ENCODE measurements around the gene OR5H14. TPM values are rescaled to one million over a fixed set of nuclear protein-coding genes. Genes with fewer than 3 reads are reported as not detected.
"Not testable (repeated sequence)": the region's sequence is repeated elsewhere in the genome, so short reads cannot be mapped to it uniquely, and the experiment has no call there.

Gene OR5H14
- total RNA-seq, 2 experiments from 2014 or later = not detected

GRCh38 chr3:98151241-98151640 lies 4.0 kb downstream of the OR5H14 start:
- no peaks in the 10 kb centered on the region for H3K36me3 Mint-ChIP-seq (ENCODE audit: low read depth)
- no peak overlapping the region for H3K27ac Mint-ChIP-seq
- no peaks in the 10 kb centered on the region for H3K4me1 Mint-ChIP-seq (ENCODE audit: low read depth)

GRCh38 chr3:98166396-98166795 lies 19.1 kb downstream of the OR5H14 start, which contains the start of gene OR5H15:
Gene OR5H15 (plus strand): TSS chr3:98166696. CDS start chr3:98168700, 2,004 bp downstream.
- DNase-seq = no peak
- Mint-ChIP-seq H3K4me1 (ENCODE audit: low read depth) (no peaks in the 10 kb centered on the region), H3K4me3 (no peak within 1 kb of the TSS), H3K27me3 (ENCODE audit: low read depth) (no peaks in the 10 kb centered on the region), H3K9me3 (no peaks in the 10 kb centered on the region), H3K36me3 (ENCODE audit: low read depth) (no peaks in the 10 kb centered on the region), H3K27ac (no peak within 1 kb of the TSS)
- intact Hi-C loops (cut with micrococcal nuclease) = no loop called here
- CTCF ChIA-PET = no interaction called here

More at GRCh38 chr3:98151241-98151640, 4.0 kb downstream of the OR5H14 start:
- Mint-ChIP-seq H3K27me3 (ENCODE audit: low read depth) (peaks cover 3% of the 10 kb centered on the region), H3K9me3 (no peaks in the 10 kb centered on the region), H3K4me3 (no peak overlapping the region)
- intact Hi-C loops (cut with micrococcal nuclease) = no loop called here
- CTCF ChIA-PET = interaction anchor here (0.6 kb wide), 1 partner anchor 339 kb away, joined by 3 read pairs; no protein-coding TSS in a partner anchor
- no peak for DNase-seq

- H3K9me3 Mint-ChIP-seq = peaks cover 4% of the 10 kb centered on the region
- intact Hi-C loops (cut with micrococcal nuclease) = no loop called here
- H3K4me3 Mint-ChIP-seq = no peak overlapping the region
- DNase-seq = no peak
- H3K36me3 Mint-ChIP-seq (ENCODE audit: low read depth) = no peaks in the 10 kb centered on the region
- H3K27ac Mint-ChIP-seq = no peak overlapping the region
- CTCF ChIA-PET = no interaction called here
- no peaks in the 10 kb centered on the region for H3K27me3 Mint-ChIP-seq (ENCODE audit: low read depth)
- H3K4me1 Mint-ChIP-seq (ENCODE audit: low read depth) = peaks cover 2% of the 10 kb centered on the region
These were observed 23.8 kb downstream of the OR5H14 start for GRCh38 chr3:98171071-98171470.

- Mint-ChIP-seq H3K9me3 (peaks cover 4% of the 10 kb centered on the region), H3K27ac (no peak overlapping the region), H3K4me1 (ENCODE audit: low read depth) (peaks cover 2% of the 10 kb centered on the region), H3K36me3 (ENCODE audit: low read depth) (no peaks in the 10 kb centered on the region), H3K27me3 (ENCODE audit: low read depth) (no peaks in the 10 kb centered on the region), H3K4me3 (no peak overlapping the region)
- CTCF ChIA-PET = no interaction called here
- intact Hi-C loops (cut with micrococcal nuclease) = no loop called here
- no peak for DNase-seq
These were observed 25.3 kb downstream of the OR5H14 start for GRCh38 chr3:98172621-98173020.

GRCh38 chr3:98180319-98180890 lies 33.1 kb downstream of the OR5H14 start:
- DNase-seq = no peak
- CTCF ChIA-PET = no interaction called here
- Mint-ChIP-seq H3K4me3 (no peak overlapping the region), H3K9me3 (no peaks in the 10 kb centered on the region), H3K27ac (no peak overlapping the region), H3K4me1 (ENCODE audit: low read depth) (no peaks in the 10 kb centered on the region), H3K36me3 (ENCODE audit: low read depth) (no peaks in the 10 kb centered on the region), H3K27me3 (ENCODE audit: low read depth) (no peaks in the 10 kb centered on the region)
- intact Hi-C loops (cut with micrococcal nuclease) = loop anchor here (10.0 kb wide), 1 partner anchor 394 kb away; no protein-coding TSS in a partner anchor

- H3K27ac Mint-ChIP-seq = no peak overlapping the region
- H3K27me3 Mint-ChIP-seq (ENCODE audit: low read depth) = no peaks in the 10 kb centered on the region
- H3K4me1 Mint-ChIP-seq (ENCODE audit: low read depth) = no peaks in the 10 kb centered on the region
- H3K4me3 Mint-ChIP-seq = no peak overlapping the region
- H3K36me3 Mint-ChIP-seq (ENCODE audit: low read depth) = no peaks in the 10 kb centered on the region
- DNase-seq = no peak
- no peaks in the 10 kb centered on the region for H3K9me3 Mint-ChIP-seq
- intact Hi-C loops (cut with micrococcal nuclease) = loop anchor here (10.0 kb wide), 1 partner anchor 393 kb away; no protein-coding TSS in a partner anchor
- CTCF ChIA-PET = no interaction called here
These were observed 34.9 kb downstream of the OR5H14 start for GRCh38 chr3:98182196-98182595.

GRCh38 chr3:98185180-98185579 lies 37.9 kb downstream of the OR5H14 start:
- H3K27ac Mint-ChIP-seq = no peak overlapping the region
- H3K36me3 Mint-ChIP-seq (ENCODE audit: low read depth) = no peaks in the 10 kb centered on the region
- DNase-seq = no peak
- H3K9me3 Mint-ChIP-seq = no peaks in the 10 kb centered on the region
- H3K4me3 Mint-ChIP-seq = no peak overlapping the region
- CTCF ChIA-PET = interaction anchor here (0.7 kb wide), 1 partner anchor 24 kb away, joined by 3 read pairs; no protein-coding TSS in a partner anchor
- intact Hi-C loops (cut with micrococcal nuclease) = loop anchor here (10.0 kb wide), 1 partner anchor 390 kb away; no protein-coding TSS in a partner anchor
- peaks cover 4% of the 10 kb centered on the region for H3K4me1 Mint-ChIP-seq (ENCODE audit: low read depth)
- no peaks in the 10 kb centered on the region for H3K27me3 Mint-ChIP-seq (ENCODE audit: low read depth)

- Mint-ChIP-seq H3K4me3 (no peak overlapping the region), H3K27ac (no peak overlapping the region), H3K36me3 (ENCODE audit: low read depth) (no peaks in the 10 kb centered on the region), H3K9me3 (no peaks in the 10 kb centered on the region), H3K27me3 (ENCODE audit: low read depth) (peaks cover 6% of the 10 kb centered on the region), H3K4me1 (ENCODE audit: low read depth) (peaks cover 4% of the 10 kb centered on the region)
- intact Hi-C loops (cut with micrococcal nuclease) = loop anchor here (1.0 to 10.0 kb wide), 3 partner anchors 141 to 386 kb away; no protein-coding TSS in a partner anchor
- DNase-seq = no peak
- CTCF ChIA-PET = no interaction called here
These were observed 41.3 kb downstream of the OR5H14 start for GRCh38 chr3:98188545-98188944.

- intact Hi-C loops (cut with micrococcal nuclease); H3K36me3 Mint-ChIP-seq (ENCODE audit: low read depth); H3K4me3 Mint-ChIP-seq; CTCF ChIA-PET; H3K4me1 Mint-ChIP-seq (ENCODE audit: low read depth); H3K27ac Mint-ChIP-seq; H3K9me3 Mint-ChIP-seq; DNase-seq; H3K27me3 Mint-ChIP-seq (ENCODE audit: low read depth): not testable (repeated sequence)
These were observed 43.6 kb downstream of the OR5H14 start for GRCh38 chr3:98190911-98191310.

GRCh38 chr3:98196293-98196692 lies 49.0 kb downstream of the OR5H14 start:
- H3K27me3 Mint-ChIP-seq (ENCODE audit: low read depth); H3K4me3 Mint-ChIP-seq; DNase-seq; H3K27ac Mint-ChIP-seq; intact Hi-C loops (cut with micrococcal nuclease); CTCF ChIA-PET; H3K9me3 Mint-ChIP-seq; H3K36me3 Mint-ChIP-seq (ENCODE audit: low read depth); H3K4me1 Mint-ChIP-seq (ENCODE audit: low read depth): not testable (repeated sequence)

GRCh38 chr3:98199020-98199419 lies 51.7 kb downstream of the OR5H14 start:
- H3K27ac Mint-ChIP-seq = no peak overlapping the region
- DNase-seq = no peak
- CTCF ChIA-PET = interaction anchor here (0.6 kb wide), 1 partner anchor 104 kb away, joined by 3 read pairs; no protein-coding TSS in a partner anchor
- no peaks in the 10 kb centered on the region for H3K4me1 Mint-ChIP-seq (ENCODE audit: low read depth)
- peaks cover 2% of the 10 kb centered on the region for H3K27me3 Mint-ChIP-seq (ENCODE audit: low read depth)
- intact Hi-C loops (cut with micrococcal nuclease) = no loop called here
- no peaks in the 10 kb centered on the region for H3K36me3 Mint-ChIP-seq (ENCODE audit: low read depth)
- H3K4me3 Mint-ChIP-seq = no peak overlapping the region
- no peaks in the 10 kb centered on the region for H3K9me3 Mint-ChIP-seq
